HG03045 (cell line): ENCODE results near the gene BANK1.

Source experiments
- ATAC-seq: cut with Tn5 transposase; IDR thresholded peaks from one replicate; pipeline ENCODE4 v1.9.1; 2021; ENCODE audit warnings: mild to moderate bottlenecking, moderate library complexity; ENCODE audit not compliant: unreplicated experiment

The BANK1 gene

DNA sequence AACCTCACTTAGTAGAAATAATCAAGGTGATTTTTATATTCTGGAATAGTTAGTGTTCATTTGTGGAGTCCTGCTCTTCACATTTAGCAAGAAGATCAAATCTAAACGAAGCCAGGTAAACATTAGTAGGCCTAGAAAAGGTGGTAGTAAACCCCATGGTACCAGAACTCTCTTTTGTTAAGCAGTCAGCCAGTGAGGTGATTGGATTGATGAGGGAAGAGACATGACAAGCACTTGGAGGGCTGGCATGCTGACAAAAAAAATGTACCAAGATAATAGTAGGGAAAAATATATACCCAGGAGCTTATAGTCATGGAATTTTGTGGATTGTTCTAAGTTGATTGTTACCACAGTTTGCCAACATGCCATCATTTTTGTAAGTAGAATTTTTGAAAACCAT is 163.8 kb downstream of the BANK1 start:
- ATAC-seq: no peak

DNA sequence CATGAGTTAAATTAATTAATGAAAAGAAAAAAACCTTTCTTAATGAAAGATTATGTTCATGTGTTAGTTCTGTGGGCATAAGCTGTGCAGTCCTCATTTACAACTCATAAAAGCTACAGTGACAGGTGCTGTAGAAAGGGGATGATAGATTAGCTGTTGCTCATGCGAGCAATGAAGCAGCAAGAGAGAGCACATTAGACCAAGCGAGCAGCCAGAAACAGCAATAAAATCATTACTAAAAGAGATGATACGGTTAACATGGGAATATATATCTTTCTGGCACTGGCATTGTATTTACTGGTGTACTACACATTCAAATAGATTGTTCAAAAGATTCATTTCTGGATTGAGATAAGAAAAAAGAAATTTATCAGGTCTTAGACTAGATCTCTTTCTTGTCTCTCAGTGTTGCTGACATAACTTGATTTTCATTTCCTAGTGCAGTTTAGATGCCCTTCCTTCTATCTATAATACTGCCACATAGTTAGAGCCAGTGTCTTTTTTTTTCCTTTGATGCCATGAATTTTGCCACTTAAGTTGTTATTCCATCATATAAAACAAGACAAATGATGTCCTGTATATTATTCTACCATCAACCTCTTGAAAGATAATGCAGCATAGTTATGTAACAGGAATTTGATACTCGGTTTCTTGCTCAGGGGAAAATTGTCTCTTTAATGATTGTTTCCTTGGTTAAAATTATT is 164.6 kb downstream of the BANK1 start:
- ATAC-seq: no peak

DNA sequence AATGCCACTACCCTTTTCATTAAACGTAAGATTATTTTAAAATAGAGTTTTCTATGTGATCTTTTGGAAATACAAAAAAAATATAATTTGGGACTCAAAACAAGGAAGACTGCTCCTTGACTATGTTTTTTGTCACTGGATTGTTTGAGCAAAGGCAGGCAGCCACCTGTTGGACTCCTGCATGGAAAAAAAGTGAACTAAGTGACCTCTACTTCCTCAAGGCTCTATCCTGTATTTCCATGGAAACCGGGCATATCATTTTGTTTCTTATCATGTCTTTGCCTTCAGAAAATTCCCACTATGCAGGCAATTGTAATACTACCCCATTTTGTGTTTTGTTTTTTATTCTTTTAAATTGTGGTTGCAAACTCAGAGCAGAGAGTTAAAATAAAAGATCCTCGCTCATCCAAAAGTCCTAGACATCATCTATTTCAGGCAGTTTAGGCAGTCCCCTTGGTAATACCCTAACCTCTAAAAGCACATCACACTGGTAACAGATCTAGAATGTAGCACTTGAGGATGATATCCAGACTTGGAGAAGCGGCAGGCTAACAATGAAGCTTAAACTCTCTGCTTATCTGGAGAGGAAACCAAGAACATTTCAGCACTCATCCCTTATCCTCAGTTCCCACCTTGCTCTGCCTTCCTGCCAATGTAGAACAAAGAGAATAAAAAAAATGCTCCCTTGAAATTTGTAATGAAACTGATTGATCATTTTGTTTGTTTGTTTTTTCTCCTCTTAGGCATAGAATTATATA is 165.7 kb downstream of the BANK1 start:
- ATAC-seq: no peak

DNA sequence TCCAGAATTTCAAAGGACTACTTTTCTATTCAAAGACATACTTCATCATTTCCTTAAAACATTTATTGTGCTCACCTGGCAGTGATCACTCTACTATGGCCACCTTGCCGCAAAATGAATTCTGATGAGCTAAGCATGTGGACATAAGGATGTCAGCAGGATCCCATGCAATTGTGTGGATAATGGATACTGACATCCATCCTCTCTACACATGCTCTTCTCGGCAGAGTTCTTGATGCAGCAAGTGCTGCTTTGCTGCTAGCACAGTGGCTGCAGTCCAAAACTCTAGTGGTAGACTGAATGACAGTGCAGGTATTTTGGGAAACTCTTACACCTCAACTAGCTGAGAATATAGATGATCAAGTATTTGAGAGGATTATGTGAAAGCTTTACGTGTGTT is 168.0 kb downstream of the BANK1 start:
- no peak for ATAC-seq

DNA sequence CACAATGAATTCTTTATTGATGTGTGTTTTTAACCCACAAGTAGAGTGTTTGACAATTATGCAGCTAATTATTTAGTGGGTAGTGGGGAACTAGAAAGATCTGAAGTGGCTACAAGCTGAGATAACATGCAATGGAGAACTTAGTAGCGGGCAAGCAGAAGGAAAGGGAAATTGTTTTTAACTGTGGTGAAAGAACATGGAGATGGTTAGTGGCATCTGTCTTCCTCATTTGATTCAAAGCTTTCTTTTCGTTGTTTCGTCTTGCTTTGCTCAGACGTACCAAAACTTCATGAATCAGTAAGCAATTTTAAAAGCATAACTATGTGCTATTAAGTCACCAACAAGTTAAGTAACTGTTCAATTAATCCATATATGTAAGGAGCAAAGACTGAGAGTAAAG is 169.9 kb downstream of the BANK1 start:
- ATAC-seq: no peak

DNA sequence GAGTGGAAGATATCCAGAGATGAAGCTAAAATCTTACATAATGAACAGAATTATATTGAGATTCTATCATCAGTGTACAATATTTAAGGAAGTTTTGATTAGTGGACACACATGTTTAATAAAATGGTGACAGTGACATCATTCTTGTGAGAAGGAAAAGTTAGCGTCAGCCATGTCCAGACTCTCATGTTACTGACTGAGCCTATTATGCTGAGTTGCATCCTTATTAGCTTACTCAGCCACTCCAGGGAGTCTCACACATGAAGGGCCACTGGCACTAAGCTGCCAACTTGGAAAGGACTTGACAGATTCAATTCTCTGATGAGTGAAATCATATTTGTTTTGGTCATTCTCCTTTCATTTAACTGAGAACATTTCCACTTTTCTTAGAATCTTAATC is 170.6 kb downstream of the BANK1 start:
- ATAC-seq: no peak

DNA sequence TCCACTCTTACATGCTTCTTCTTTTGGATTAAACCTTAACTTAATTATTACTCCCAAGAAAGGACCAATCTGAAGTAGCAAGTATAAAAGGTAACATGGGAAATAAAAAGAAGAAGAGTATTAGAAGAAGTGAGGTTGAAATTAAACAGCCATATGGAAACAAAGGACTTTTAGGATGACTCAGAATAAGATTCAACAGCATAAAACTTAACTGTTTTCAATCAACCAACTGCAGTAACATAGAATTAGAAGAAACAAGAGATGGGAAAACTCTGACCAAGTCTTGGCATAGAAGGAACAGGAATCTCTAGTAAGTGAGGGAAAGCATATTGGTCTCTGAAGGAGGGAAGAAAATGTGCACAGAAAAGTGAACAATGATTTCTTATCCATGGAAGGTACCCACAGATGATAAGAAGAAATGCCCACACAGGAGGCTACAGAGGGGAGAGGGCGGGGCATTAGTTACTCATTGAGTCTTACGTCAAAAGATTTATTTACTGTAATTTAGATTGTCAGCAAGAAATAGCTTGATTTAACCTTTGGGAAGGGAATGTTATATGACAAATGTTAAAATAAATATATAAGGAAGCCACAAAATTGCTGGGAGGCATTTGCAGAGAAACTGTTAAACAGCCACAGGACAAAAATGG is 177.3 kb downstream of the BANK1 start:
- no peak for ATAC-seq

DNA sequence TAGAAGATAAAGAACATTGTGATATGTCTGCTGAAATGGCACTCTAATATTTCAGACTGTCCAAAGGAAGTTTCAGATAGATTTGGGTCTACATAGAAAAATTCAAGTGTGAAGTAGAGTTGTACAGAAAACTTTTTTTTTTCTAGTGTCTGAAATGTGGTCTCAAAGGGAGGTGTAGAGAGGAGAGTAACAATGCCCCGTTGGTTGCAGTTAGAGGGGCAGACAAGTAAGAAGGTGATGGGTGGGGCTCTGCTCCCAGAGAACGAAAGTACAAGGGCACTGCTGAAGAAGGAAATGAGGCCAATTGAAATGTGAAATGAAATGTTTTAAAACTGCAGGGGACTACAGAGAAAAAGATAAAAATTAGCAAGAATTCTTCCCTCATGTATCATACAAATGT is 177.8 kb downstream of the BANK1 start:
- no peak for ATAC-seq

DNA sequence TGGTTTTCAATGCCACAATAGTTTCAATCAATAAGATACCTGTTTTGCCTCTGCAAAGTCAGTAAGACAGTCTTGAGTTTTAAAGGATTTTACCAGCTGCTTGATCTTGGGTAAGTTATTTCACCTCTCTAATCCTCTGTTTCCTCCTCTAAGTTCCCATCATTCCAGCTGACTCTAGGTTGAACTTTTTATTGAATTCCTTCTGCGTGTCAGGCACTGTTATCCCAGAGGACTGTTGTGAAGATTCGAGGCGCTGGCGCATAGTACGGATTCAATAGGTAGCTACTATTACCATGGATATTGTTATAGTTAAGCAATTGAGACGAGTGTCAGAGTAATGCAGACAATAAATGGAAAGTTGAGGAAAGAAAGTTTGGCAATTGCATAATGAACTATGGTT is 179.4 kb downstream of the BANK1 start:
- ATAC-seq: no peak

DNA sequence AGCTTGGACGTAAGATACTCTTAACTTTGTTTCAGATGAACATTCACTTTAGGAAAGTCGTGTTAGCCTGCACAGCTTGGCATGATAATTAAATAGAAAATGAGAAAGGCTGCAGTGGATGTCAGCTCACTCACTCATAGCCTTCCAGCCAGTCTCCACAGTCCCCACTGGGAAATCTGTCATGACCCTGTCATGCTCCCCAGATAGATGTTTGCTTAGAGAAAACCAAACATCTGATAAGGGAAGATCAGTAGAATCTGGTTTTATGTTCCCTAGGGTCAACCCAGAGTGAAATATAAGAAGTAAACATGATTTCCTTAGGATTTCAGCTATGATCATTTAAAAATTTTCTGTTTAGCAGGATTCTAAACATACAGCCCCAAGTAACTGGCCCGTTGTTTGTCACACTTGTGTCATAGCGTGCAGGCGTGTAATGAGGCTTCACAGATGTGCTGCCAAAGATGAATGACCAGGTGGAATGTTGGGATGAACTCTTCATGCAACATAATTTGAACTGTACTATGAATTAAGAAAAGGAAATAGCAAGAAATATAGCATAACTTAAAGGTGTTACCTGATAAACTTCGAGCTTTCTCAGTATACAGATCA is 180.1 kb downstream of the BANK1 start:
- no peak for ATAC-seq

DNA sequence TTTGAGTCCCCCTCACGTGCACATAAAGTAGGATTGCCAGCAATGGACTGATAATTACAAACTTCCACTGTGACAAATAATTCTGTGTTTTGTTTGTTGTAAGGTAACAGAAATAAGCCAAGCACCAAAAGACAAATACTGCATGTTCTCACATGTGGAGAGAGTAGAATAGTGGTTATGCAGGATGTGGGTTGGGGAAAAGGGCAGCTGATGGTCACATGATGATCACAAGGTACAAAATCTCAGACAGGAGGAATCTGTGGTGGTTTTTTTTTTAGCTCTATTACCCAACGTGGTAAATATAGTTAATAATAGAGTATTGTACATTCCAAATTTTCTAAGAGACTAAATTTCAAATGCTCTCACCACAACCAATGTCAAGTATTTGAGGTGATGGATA is 182.3 kb downstream of the BANK1 start:
- no peak for ATAC-seq

DNA sequence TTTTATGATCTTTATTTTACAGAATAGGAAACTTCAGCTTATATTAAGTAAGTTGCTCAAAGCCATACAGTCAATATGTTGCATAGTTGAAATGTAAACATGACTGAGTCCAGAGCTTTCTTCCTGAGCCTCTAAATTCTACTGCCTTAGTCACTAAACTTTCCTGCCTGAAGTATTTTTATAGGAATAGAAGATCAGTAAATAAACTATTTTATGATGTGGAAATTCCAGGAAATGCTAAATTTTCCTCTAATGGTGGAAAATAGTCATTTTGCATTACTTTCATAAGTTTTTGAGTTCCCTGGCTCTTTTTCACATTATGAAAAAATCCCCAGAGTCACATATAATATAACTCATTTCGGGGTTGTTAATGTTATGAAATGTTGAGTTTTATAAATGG is 182.8 kb downstream of the BANK1 start:
- no peak for ATAC-seq

DNA sequence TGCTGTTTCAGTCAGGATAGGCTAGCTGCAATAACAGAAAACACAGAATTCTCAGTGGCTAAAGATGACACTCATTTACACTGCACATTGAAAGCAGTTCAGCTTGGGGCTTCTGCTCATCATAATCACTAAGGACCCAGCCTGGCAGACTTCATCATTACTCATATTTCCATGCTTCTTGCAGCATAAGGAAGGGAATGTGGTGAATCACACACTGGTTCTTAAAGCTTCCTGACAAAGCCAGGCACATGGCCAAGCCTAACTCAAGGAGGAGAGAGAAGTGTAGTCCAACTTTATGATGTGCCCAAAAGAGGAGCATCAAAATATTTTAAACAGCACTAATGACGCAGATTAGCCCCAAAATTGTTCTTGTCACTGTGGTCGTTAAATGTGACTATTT is 186.5 kb downstream of the BANK1 start:
- ATAC-seq: no peak

DNA sequence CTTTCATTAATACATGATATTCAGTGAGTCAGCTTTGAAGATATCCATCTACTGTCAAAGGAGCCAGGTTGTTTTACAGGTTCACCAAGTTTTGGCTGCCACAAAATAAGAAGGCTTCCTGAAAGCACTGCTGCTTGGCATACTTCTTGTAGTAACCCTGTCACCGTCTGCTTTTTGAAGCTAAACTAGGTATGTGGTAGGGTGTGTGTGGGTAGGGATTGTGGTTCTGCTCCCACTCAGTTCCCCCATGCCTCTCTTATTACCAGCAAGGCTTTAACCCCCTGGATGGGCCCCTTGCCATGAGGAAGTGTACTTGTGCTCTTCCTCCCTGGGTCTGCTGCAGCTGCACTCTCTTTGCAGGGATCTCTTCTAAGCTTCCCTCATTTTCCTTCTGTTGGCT is 191.2 kb downstream of the BANK1 start:
- ATAC-seq: no peak

DNA sequence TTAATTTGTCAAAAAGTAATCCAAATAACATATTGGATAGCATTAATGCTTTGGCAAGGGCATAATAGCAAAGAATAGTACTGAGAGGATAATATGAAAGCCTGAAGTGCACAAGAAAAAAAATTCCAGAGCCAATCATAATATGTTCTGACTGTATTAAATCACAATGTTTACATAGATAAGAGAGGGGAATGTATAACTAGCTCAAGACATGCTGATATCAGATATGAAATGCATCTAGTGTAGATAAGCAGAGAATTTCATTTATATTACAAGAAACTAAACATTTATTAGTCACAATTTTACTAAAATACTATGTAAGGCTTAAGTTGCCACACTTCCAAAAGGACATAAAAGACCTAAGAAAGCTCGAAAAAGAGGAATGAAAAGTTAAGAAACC is 193.3 kb downstream of the BANK1 start:
- ATAC-seq: no peak

DNA sequence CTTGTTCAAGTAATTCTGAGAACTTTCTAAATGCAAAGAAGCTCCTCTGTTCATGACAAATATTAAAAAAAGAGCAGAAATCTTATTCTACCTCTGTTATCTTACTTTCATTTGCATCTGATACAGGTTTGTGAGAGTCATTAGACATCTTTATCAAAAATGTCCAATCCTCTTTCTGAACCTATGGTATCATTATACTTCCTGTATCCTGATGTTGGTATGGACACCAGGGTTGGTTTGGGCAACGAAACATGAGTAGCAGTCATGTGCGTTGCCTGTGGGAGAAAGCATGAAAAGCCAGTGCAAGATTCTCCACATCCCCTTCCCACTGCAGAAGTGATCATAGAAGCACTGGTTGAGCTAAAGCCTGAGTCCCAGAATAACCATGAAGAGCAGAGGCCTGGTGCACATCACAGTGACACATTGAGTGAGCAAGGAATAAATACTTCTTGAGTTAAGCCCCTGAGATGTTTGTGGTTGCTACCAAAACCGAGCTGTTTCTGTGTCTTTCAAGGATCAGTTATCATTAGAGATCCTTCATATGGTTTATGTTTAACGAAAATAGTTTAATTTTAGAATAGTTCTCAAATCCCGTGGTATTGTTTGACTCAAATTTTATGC is 197.2 kb downstream of the BANK1 start:
- ATAC-seq: peak; percentile 57

DNA sequence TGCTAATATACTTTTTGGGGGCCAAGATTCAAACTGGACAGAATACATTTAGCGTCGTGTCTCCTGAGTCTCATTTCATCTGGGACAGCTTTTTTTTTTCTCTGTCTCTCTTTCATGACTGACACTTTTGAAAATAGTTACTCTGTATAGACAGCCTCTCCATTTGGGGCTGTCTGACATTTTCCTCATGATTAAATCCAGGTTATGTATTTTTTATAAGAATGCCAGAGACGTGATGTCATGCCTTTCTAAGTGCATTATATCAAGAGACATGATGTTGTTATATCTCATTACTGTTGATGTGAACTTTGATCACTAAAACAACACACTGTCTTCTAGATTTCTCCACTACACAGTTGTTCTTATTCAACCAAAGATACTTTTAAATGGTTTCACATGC is 199.0 kb downstream of the BANK1 start:
- ATAC-seq: no peak

DNA sequence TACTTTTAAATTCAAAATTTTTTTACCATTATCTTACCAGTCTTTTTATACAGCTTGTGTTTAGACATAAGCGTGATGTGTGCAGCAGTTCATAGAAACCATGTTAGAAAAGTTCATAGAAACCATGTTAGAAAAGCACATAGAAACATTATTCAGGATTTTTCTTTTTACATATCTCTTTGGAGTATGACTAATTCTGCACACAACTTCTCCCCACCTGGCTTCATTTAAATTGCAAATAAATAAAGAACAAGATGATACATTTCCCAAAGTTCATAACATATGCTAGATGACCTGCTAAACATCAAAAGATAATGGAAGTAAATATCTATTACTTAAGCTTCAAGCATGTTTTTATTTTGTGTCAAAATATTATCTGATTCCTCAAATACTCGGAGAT is 201.9 kb downstream of the BANK1 start:
- no peak for ATAC-seq

DNA sequence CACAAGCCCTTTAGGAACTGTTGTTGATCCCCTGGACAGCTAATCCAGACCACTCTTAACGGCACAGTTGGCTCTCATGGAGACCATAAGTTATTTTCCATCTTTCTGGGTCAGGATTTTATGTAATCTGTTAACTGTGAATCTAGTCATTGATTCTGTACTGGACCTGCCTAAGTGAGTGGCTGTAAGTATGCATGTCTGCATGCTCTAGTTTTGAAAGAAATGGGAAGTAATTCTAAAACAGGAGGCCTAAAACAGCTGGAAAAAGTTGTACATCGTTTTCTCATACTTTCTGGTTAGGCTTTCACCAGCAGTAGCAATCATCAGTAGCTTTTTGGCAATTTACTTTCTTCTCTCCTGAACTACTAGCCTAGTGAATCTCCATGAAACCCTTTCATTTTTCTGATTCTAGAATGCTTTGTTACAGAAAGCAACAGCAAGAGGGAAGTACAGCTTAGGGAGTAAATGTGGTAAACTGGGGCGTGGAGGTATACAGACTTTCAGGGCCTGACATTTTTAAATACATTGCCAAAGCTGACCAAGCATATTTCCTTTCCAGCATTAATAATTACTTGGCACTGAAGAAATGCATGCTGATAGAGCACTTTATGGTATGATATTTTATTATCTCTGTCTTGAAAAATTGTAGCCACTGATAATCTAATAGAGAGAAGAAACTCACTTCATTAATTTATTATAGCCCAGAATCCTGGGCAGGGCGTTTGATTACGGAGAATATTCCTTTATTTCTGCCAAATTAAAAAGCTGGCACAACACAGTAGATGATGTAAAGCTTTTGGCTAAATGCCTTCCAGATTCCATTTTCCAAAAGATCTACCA is 202.7 kb downstream of the BANK1 start:
- no peak for ATAC-seq
